Karpas-422 (cell line): ENCODE measurements around the gene UCK1. TPM values are rescaled to one million over a fixed set of nuclear protein-coding genes. Genes with fewer than 3 reads are reported as not detected.

Source experiments
- DNase-seq: peaks from one replicate; pipeline ENCODE4 v3.0.0-alpha.2; 2015
- H2AFZ ChIP-seq: fragments of 200-600 bp; sonication (generic); 2 replicates; pipeline ENCODE4 v1.6.1; 2014; ENCODE audit warnings: antibody characterized with exemption, low read length, mixed read lengths
- H3K27ac ChIP-seq: fragments of 200-600 bp; sonication (generic); 2 replicates; pipeline ENCODE4 v1.5.1; 2014; ENCODE audit warnings: mild to moderate bottlenecking, low read length, moderate library complexity
- H3K27me3 ChIP-seq: fragments of 200-600 bp; sonication (generic); 2 replicates; pipeline ENCODE4 v1.6.1; 2014; ENCODE audit warnings: low read length, mixed read lengths
- H3K36me3 ChIP-seq: fragments of 200-600 bp; sonication (generic); 2 replicates; pipeline ENCODE4 v1.6.1; 2014; ENCODE audit warnings: low read length, mixed read lengths; ENCODE audit not compliant: insufficient read depth
- H3K4me1 ChIP-seq: fragments of 200-600 bp; sonication (generic); 2 replicates; pipeline ENCODE4 v1.6.1; 2014; ENCODE audit warnings: mild to moderate bottlenecking, low read length, mixed read lengths
- H3K4me2 ChIP-seq: fragments of 200-600 bp; sonication (generic); 2 replicates; pipeline ENCODE4 v1.6.1; 2014; ENCODE audit warnings: low read length, low read depth, mild to moderate bottlenecking; ENCODE audit not compliant: poor library complexity, severe bottlenecking
- H3K4me3 ChIP-seq: fragments of 200-600 bp; sonication (generic); 2 replicates; pipeline ENCODE4 v1.5.1; 2014; ENCODE audit warnings: mild to moderate bottlenecking, antibody characterized with exemption, low read length, mixed read lengths
- H3K79me2 ChIP-seq: fragments of 200-600 bp; sonication (generic); 2 replicates; pipeline ENCODE4 v1.6.1; 2014; ENCODE audit warnings: mild to moderate bottlenecking, low read length, mixed read lengths
- H3K9ac ChIP-seq: fragments of 200-600 bp; sonication (generic); 2 replicates; pipeline ENCODE4 v1.6.0; 2014; ENCODE audit warnings: low read length
- H3K9me2 ChIP-seq: fragments of 200-600 bp; sonication (generic), shearing (Covaris generic); replicated peaks from 2 replicates; pipeline ENCODE4 v1.6.0; 2014; ENCODE audit warnings: mild to moderate bottlenecking, low read length, moderate library complexity; ENCODE audit not compliant: insufficient read depth
- H3K9me3 ChIP-seq: fragments of 300-700, 200-600 bp; sonication (generic); 2 replicates; pipeline ENCODE4 v1.6.1; 2014; ENCODE audit warnings: low read length, mixed read lengths
- H4K20me1 ChIP-seq: fragments of 200-600 bp; sonication (generic); 2 replicates; pipeline ENCODE4 v1.6.1; 2014; ENCODE audit warnings: mild to moderate bottlenecking, antibody characterized with exemption, low read length, low read depth; ENCODE audit not compliant: insufficient read depth
- total RNA-seq: library from RNA; depleted of rRNA; stranded (reverse); fragments of >200 nt; shearing (Covaris generic); gene quantifications from 2 replicates; pipeline ENCODE4 v1.2.3, GENCODE V29; 2014; ENCODE audit warnings: low replicate concordance

Gene UCK1
- total RNA-seq, 1 experiment from 2014 or later: 8.0 TPM

DNA sequence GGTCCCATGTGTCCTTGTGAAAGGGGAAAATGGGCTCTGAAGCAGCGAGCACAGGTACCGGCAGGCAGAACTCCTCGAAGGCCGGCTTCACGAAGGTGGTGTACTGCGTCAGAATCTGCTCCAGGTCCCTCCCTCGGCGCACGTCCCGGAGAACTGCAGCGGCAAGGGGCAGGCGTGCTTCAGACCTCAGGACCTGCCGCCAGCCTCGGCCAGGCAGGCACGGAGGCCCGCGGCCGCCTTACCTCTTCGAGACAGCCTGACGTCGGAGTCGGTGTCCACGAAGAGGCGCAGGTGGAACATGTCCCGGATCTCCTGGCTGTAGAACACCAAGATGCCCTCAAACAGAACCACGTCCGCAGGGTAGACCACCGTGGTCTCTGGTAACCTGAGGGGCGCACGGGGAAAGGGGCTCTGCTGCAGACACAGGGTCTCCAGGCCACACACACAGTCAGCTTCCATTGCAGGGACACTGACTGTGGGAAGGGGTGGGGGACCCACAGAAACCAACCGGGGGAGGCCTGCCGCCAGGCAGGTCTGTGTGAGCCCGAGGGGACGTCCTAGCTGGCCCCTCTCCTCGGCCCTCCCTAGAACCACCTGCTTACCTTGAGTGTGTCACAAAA, 2.1 kb downstream of the UCK1 start:
- H3K4me2 ChIP-seq: no peak overlapping the region
- peaks cover 14% of the 10 kb centered on the region for H3K4me1 ChIP-seq
- no peak for DNase-seq
- no peaks in the 10 kb centered on the region for H3K27me3 ChIP-seq
- no peak overlapping the region for H3K9ac ChIP-seq
- H3K4me3 ChIP-seq: no peak overlapping the region
- H4K20me1 ChIP-seq: no peaks in the 10 kb centered on the region
- H3K79me2 ChIP-seq: peaks cover 14% of the 10 kb centered on the region
- no peaks in the 10 kb centered on the region for H3K9me2 ChIP-seq
- no peaks in the 10 kb centered on the region for H3K36me3 ChIP-seq
- H3K9me3 ChIP-seq: no peaks in the 10 kb centered on the region
- no peak overlapping the region for H3K27ac ChIP-seq
- no peak overlapping the region for H2AFZ ChIP-seq

DNA sequence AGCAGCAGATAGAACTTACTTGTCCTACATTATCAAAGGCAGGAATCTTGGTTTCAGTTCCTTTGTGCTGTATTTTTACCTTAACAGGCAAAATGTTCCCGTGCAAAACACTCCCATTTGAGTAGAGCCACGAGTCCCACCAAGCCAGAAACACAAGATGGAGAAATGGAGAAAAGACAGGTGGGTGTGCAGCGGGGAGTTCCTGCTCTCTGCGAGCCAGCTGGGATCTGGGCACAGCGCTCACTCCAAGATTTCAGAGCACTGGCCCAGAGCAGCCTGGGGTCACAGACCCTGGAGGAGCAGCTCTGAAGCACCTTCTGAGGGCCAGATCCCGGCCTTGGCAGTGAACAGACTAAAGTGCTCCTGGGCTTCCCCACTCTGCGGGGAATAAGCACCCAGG, 2.9 kb downstream of the UCK1 start:
- H3K9me2 ChIP-seq: no peaks in the 10 kb centered on the region
- no peaks in the 10 kb centered on the region for H3K27me3 ChIP-seq
- H3K9ac ChIP-seq: no peak overlapping the region
- H2AFZ ChIP-seq: no peak overlapping the region
- H3K79me2 ChIP-seq: peaks cover 14% of the 10 kb centered on the region
- no peak overlapping the region for H3K4me2 ChIP-seq
- DNase-seq: no peak
- H3K27ac ChIP-seq: no peak overlapping the region
- peaks cover 14% of the 10 kb centered on the region for H3K4me1 ChIP-seq
- H3K4me3 ChIP-seq: no peak overlapping the region
- H3K36me3 ChIP-seq: no peaks in the 10 kb centered on the region
- no peaks in the 10 kb centered on the region for H4K20me1 ChIP-seq
- no peaks in the 10 kb centered on the region for H3K9me3 ChIP-seq

DNA sequence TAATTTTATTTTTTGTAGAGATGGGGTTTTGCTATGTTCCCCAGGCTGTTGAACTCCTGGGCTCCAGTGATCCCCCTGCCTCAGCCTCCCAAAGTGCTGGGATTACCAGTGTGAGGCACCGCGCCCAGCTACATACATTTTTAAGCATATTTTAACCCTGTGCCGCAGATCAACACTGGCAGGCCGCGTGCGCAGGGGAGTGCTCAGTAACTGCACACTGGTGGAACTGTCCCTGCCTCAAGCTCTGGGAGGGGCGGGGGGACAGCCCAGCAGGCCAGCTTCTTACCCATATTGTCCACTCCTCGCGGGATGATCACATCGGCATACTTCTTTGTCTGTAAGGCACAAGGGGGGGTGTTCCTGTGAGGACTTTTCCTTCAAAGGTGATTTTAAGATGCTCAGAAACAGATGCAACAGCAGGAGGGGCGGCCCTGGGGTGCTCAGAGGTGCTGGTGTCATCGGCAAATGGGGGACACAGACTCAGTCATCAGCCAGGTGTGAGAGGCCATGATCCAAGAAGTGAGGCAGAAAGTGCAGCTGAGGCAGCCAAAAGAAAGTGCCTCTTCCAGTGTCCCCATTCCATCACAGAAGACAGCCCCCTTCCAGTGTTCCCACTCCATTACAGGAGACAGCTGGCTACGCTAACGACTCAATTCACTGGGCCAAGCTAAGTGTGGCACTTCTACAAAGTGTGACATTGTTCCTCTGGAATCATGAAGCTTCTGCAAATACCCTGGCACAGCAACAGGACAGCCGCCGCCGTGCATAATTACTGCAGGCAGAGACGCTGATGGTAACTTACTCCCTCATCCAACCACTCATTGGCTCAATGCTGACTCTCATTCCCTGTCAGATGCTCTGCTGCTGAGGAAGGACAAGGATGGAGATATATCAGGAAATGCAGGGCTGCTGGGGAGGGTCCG, 5.2 kb downstream of the UCK1 start:
- no peaks in the 10 kb centered on the region; the same call in 1 of the 2 replicates for H3K36me3 ChIP-seq
- H2AFZ ChIP-seq: no peak overlapping the region
- no peaks in the 10 kb centered on the region for H3K9me3 ChIP-seq
- H3K9ac ChIP-seq: no peak overlapping the region
- H3K4me2 ChIP-seq: no peak overlapping the region
- H3K79me2 ChIP-seq: peaks cover 14% of the 10 kb centered on the region
- H3K27me3 ChIP-seq: no peaks in the 10 kb centered on the region
- no peaks in the 10 kb centered on the region for H4K20me1 ChIP-seq
- DNase-seq: no peak
- H3K9me2 ChIP-seq: no peaks in the 10 kb centered on the region
- no peak overlapping the region for H3K4me3 ChIP-seq
- no peak overlapping the region for H3K27ac ChIP-seq
- peaks cover 10% of the 10 kb centered on the region for H3K4me1 ChIP-seq

DNA sequence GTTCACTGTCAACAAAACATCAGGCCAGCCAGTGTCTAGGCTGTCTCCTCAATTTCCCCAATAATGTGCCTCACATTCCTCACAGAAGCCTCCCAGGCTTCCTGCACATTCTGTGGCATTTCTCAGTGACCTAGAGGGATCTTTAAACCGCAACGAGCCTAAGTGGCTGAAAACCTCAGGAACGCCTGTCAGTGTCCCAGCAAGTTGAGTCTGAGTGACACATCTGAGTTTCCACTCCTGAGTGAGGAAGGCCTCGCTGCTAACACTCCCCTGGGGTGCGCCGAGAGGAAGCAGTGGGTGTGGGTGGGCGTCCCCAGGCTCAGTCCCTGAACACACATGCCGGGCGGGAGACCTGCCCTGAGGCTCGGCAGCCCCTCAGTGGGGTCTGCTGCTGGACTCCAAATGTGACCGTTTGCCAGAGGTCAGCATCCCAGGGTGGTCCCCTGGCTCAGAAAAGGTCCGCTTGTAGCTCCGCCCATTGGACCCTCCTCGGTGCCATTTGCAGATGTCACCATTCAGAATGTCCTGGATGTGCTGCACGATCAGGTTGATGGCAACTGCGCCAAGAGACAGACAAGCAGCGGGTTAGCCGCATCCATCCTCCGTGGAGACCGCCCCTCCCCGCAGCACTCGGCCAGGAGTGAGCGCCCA, 6.3 kb downstream of the UCK1 start:
- H3K36me3 ChIP-seq: no peaks in the 10 kb centered on the region; the same call in 1 of the 2 replicates
- no peaks in the 10 kb centered on the region for H3K9me2 ChIP-seq
- H3K27me3 ChIP-seq: no peaks in the 10 kb centered on the region
- no peaks in the 10 kb centered on the region for H3K9me3 ChIP-seq
- H3K4me2 ChIP-seq: no peak overlapping the region
- no peak overlapping the region for H3K9ac ChIP-seq
- H4K20me1 ChIP-seq: no peaks in the 10 kb centered on the region
- H3K4me1 ChIP-seq: peaks cover 3% of the 10 kb centered on the region
- H2AFZ ChIP-seq: no peak overlapping the region
- no peak overlapping the region for H3K27ac ChIP-seq
- H3K79me2 ChIP-seq: peaks cover 2% of the 10 kb centered on the region
- no peak for DNase-seq
- no peak overlapping the region for H3K4me3 ChIP-seq

DNA sequence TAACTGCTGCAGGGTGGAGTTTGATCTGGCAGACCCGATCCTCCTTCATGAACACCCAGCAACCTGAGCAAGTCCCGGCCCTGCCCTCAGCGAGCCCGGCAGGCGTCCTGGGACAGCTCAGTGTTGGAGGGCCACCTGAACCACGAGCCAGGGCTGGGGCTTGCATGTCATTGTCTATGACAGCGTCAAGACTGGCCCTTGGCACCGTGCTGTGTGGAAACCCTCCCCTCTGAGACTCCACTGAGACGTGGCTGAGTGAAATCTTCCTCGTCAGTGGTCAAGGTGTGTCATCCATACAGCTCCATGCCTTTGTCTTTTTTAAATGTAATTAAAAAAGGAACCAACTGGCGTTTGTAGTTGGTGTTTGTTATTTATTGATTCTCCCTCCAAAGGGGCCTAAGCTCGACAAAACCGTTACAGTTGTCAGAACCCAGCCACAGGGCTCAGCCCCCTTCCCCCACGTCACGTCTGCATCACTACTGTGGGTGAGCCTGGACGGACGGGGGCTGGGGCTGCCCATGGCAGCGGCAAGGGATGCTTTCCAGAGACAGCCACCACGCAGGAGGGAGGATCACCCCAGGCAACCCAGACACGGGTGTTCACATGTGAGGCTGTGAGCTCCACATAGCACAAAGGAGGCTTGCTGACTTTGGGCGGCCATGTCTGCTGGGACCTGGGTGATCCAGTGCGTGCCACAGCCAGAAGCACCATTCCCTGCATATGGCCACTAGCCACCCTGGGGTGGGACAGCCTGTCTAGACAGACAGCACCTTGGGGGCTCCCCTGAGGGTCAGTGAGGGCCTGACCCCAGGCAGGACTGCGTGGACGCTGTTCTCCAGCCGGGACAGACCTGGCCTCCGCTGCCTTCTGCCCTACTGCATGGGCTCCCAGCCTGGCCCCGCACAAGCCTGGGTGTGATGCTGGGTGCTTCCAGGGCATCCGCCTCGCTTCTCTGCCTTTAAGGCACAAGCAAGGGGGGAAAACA, 7.3 kb downstream of the UCK1 start:
- H3K79me2 ChIP-seq: no peaks in the 10 kb centered on the region
- no peaks in the 10 kb centered on the region for H4K20me1 ChIP-seq
- H3K36me3 ChIP-seq: no peaks in the 10 kb centered on the region; the same call in 1 of the 2 replicates
- H3K9me3 ChIP-seq: no peaks in the 10 kb centered on the region
- no peaks in the 10 kb centered on the region for H3K4me1 ChIP-seq
- H3K27me3 ChIP-seq: no peaks in the 10 kb centered on the region
- no peak overlapping the region for H3K4me2 ChIP-seq
- DNase-seq: no peak
- H3K9ac ChIP-seq: no peak overlapping the region
- H3K4me3 ChIP-seq: no peak overlapping the region
- H3K27ac ChIP-seq: no peak overlapping the region
- no peaks in the 10 kb centered on the region for H3K9me2 ChIP-seq
- H2AFZ ChIP-seq: no peak overlapping the region

- H3K36me3 ChIP-seq: no peaks in the 10 kb centered on the region; the same call in 1 of the 2 replicates
Observed at GRCh38 chr9:131523086-131523388, 8.0 kb downstream of the UCK1 start.

GRCh38 chr9:131522257-131523085, 8.6 kb downstream of the UCK1 start:
- Histone ChIP-seq H3K27ac (no peak overlapping the region), H3K79me2 (no peaks in the 10 kb centered on the region), H3K4me3 (no peak overlapping the region), H3K27me3 (no peaks in the 10 kb centered on the region), H3K4me1 (no peaks in the 10 kb centered on the region), H4K20me1 (no peaks in the 10 kb centered on the region), H3K9me3 (no peaks in the 10 kb centered on the region), H3K4me2 (no peak overlapping the region), H2AFZ (no peak overlapping the region), H3K9me2 (no peaks in the 10 kb centered on the region), H3K9ac (no peak overlapping the region), H3K36me3 (no peaks in the 10 kb centered on the region; the same call in 1 of the 2 replicates)
- no peak for DNase-seq

More at GRCh38 chr9:131523086-131523388, 8.0 kb downstream of the UCK1 start:
- no peak for DNase-seq
- Histone ChIP-seq H3K9ac (no peak overlapping the region), H3K9me3 (no peaks in the 10 kb centered on the region), H3K4me3 (no peak overlapping the region), H3K4me1 (no peaks in the 10 kb centered on the region), H2AFZ (no peak overlapping the region), H3K27me3 (no peaks in the 10 kb centered on the region), H4K20me1 (no peaks in the 10 kb centered on the region), H3K9me2 (no peaks in the 10 kb centered on the region), H3K79me2 (no peaks in the 10 kb centered on the region), H3K4me2 (no peak overlapping the region), H3K27ac (no peak overlapping the region)
